GM12878 (cell line): ENCODE data around the gene TOMM6. TPM values are rescaled to one million over a fixed set of nuclear protein-coding genes. Genes with fewer than 3 reads are reported as not detected.

Experiments
- ATAC-seq: fragments of 200-7000 bp; cut with Tn5 transposase; 3 replicates; pipeline ENCODE4 v1.9.1; 2020; ENCODE audit warnings: mild to moderate bottlenecking, moderate library complexity
- BruUV-seq: library from RNA; stranded (reverse); fragments of 400-500 nt; replicated peaks from 2 replicates; lab custom pipeline; 2021; lab: Mats Ljungman, UMichigan
- CTCF ChIA-PET: fragments of 300-600 bp; sonication (Branson Sonifier 250); formaldehyde crosslinking; extraction: SDS; loops from one replicate; lab custom pipeline; 2021; ENCODE audit warnings: inconsistent platforms; lab: Yijun Ruan, JAX
- POLR2A ChIA-PET: fragments of 350-600 bp; formaldehyde crosslinking; extraction: SDS; loops from one replicate; lab custom pipeline; 2021; ENCODE audit warnings: inconsistent platforms; lab: Charles Lee
- RAD21 ChIA-PET: fragments of 300-600 bp; sonication (Branson Sonifier 250); formaldehyde crosslinking; loops from one replicate; lab custom pipeline; 2023; ENCODE audit warnings: antibody characterized with exemption; ENCODE audit not compliant: unreplicated experiment; lab: Charles Lee
- SMC1A ChIA-PET: fragments of 300-600 bp; sonication (Branson Sonifier 250); formaldehyde crosslinking; loops from one replicate; lab custom pipeline; 2023; ENCODE audit not compliant: unreplicated experiment, uncharacterized antibody; lab: Charles Lee
- DNase-seq: peaks from one replicate; pipeline ENCODE4 v3.0.0-alpha.2; 2011; ENCODE audit warnings: low read depth, low spot score
- FAIRE-seq: peaks from 3 replicates; lab custom pipeline; 2011; peaks lifted over from hg19 to GRCh38; lab: Jason Lieb, UNC
- H2AFZ ChIP-seq: 2 replicates; pipeline ENCODE4 v1.6.0; 2011; ENCODE audit warnings: low read depth, low read length, control low read depth; ENCODE audit not compliant: control insufficient read depth
- H3K27ac ChIP-seq: 2 replicates; pipeline ENCODE4 v1.5.1; 2011; ENCODE audit warnings: control low read depth; ENCODE audit not compliant: control insufficient read depth, insufficient read depth
- H3K27me3 ChIP-seq, 2 experiments: replicated peaks in 1 of 2; 2 replicates each; pipeline versions ENCODE4 v1.6.0 to v1.6.1; 2011; ENCODE audit warnings: low read length in 1 of 2; ENCODE audit not compliant: control insufficient read depth in 2 of 2, insufficient read depth in 2 of 2
- H3K36me3 ChIP-seq, 2 experiments: 2 replicates each; pipeline ENCODE4 v1.5.1; 2011; ENCODE audit warnings: low read length in 1 of 2; ENCODE audit not compliant: control insufficient read depth in 2 of 2, insufficient read depth in 2 of 2
- H3K4me1 ChIP-seq: 2 replicates; pipeline ENCODE4 v1.6.1; 2011; ENCODE audit warnings: mild to moderate bottlenecking, low read length, moderate library complexity, mixed read lengths; ENCODE audit not compliant: control insufficient read depth, insufficient read depth
- H3K4me2 ChIP-seq: 2 replicates; pipeline ENCODE4 v1.6.0; 2011; ENCODE audit warnings: control low read depth; ENCODE audit not compliant: control insufficient read depth, insufficient read depth
- H3K4me3 ChIP-seq: fragments of 200-600 bp; sonication (generic); 2 replicates; pipeline ENCODE4 v1.5.1; 2016
- H3K79me2 ChIP-seq: 2 replicates; pipeline ENCODE4 v1.6.0; 2011; ENCODE audit warnings: low read length; ENCODE audit not compliant: control insufficient read depth, insufficient read depth
- H3K9ac ChIP-seq: 2 replicates; pipeline ENCODE4 v1.8.0; 2011; ENCODE audit warnings: low read length, control low read depth, mixed read lengths; ENCODE audit not compliant: control insufficient read depth, insufficient read depth
- H3K9me3 ChIP-seq: replicated peaks from 3 replicates; pipeline ENCODE4 v1.5.1; 2011; ENCODE audit warnings: mild to moderate bottlenecking, low read length; ENCODE audit not compliant: control insufficient read depth, insufficient read depth
- H4K20me1 ChIP-seq: 2 replicates; pipeline ENCODE4 v1.6.0; 2011; ENCODE audit not compliant: control insufficient read depth, insufficient read depth
- ATF3 ChIP-seq: IDR thresholded peaks from 2 replicates; pipeline ENCODE4 v1.6.1; 2011; ENCODE audit warnings: low read depth, mild to moderate bottlenecking, low read length, moderate library complexity, borderline replicate concordance; ENCODE audit errors: extremely low read depth
- ATF7 ChIP-seq: fragments of 450-650 bp; IDR thresholded peaks from 2 replicates; pipeline ENCODE4 v1.6.1; 2016; ENCODE audit warnings: low read depth, mild to moderate bottlenecking
- BACH1 ChIP-seq: fragments of 450-650 bp; IDR thresholded peaks from 2 replicates; pipeline ENCODE4 v1.6.1; 2017; ENCODE audit warnings: mild to moderate bottlenecking, borderline replicate concordance
- BCL3 ChIP-seq: IDR thresholded peaks from 2 replicates; pipeline ENCODE4 v1.6.1; 2011; ENCODE audit warnings: borderline replicate concordance, low read depth, mild to moderate bottlenecking, moderate library complexity, low read length; ENCODE audit not compliant: insufficient read depth, poor library complexity, severe bottlenecking
- MTA3 ChIP-seq: IDR thresholded peaks from 2 replicates; pipeline ENCODE4 v1.6.1; 2012; ENCODE audit warnings: low read length, inconsistent platforms, borderline replicate concordance
- NR2C2 ChIP-seq: IDR thresholded peaks from 2 replicates; pipeline ENCODE4 v1.6.1; 2011; ENCODE audit warnings: borderline replicate concordance, low read depth; ENCODE audit not compliant: control insufficient read depth, insufficient read length
- RAD21 ChIP-seq: IDR thresholded peaks from 2 replicates; pipeline ENCODE4 v1.6.1; 2011; ENCODE audit warnings: mild to moderate bottlenecking, low read depth, low read length, moderate library complexity; ENCODE audit not compliant: insufficient read depth
- RELA ChIP-seq: fragments of 450-650 bp; IDR thresholded peaks from 2 replicates; pipeline ENCODE4 v1.8.0; 2014; ENCODE audit warnings: borderline replicate concordance; ENCODE audit not compliant: partially characterized antibody
- STAT3 ChIP-seq: IDR thresholded peaks from 2 replicates; pipeline ENCODE4 v1.6.1; 2011; ENCODE audit warnings: low read depth, low read length, improper control_type of control experiment
- TBL1XR1 ChIP-seq: IDR thresholded peaks from 2 replicates; pipeline ENCODE4 v1.6.1; 2012; ENCODE audit warnings: low read depth, low read length, improper control_type of control experiment
- WGBS: methylation state at CpG from one replicate; pipeline ENCODE4 v1.1.6; 2016; ENCODE audit warnings: low lambda C conversion rate; ENCODE audit not compliant: insufficient replicate concordance, insufficient coverage; ENCODE audit errors: missing lambda C conversion rate; 5-methylcytosine and 5-hydroxymethylcytosine counted together
- in situ Hi-C: fragments of 300-500 bp; cut with MboI; formaldehyde crosslinking; loops from 9 replicates; pipeline ENCODE4 v1.14.3; 2018; ENCODE audit warnings: mixed read lengths
- intact Hi-C: fragments of 100-400 bp; cut with micrococcal nuclease; formaldehyde crosslinking; loops from one replicate; pipeline ENCODE4 v1.14.2; 2022; ENCODE audit not compliant: unreplicated experiment
- polyA plus RNA-seq, 11 experiments: library from polyadenylated mRNA; depleted of rRNA in 4 of 11; unstranded in 6 of 11; stranded (reverse) in 5 of 11; fragments of >200 nt; fragmentation: Nextera tagmentation in 4 of 11; fragmentation: Illumina TruSeq in 1 of 11; extraction: Ambion mirVana in 4 of 11; extraction: Trizol in 1 of 11; gene quantifications; 1 replicate in 1 of 11; 2 replicates in 10 of 11; pipeline versions ENCODE4 v1.2.1 to v1.2.3, GENCODE V29; 2011 to 2016; ENCODE audit warnings: inconsistent platforms in 2 of 11, missing spikeins in 2 of 11, low read depth in 1 of 11
- total RNA-seq, 4 experiments: library from RNA; depleted of rRNA in 3 of 4; stranded (reverse); fragments of >200 nt in 3 of 4; fragmentation: Illumina TruSeq in 1 of 4; extraction: Trizol in 1 of 4; gene quantifications; 2 replicates each; pipeline versions ENCODE4 v1.2.1 to v1.2.3, GENCODE V29; 2013 to 2021
- TF ChIP-seq, protein P1 (sequence below): IDR thresholded peaks from 2 replicates; pipeline ENCODE4 v1.6.1; 2012; ENCODE audit warnings: improper control_type of control experiment, low read depth, low read length; ENCODE audit not compliant: insufficient replicate concordance

Gene TOMM6
- total and polyA plus RNA-seq, 10 of the 15 experiments (the other 5 are each of a cell fraction or from before 2014, with no cell fraction given) = 206 to 746 (median 448) TPM

GRCh38 chr6:41805830-41806774 is 18.6 kb downstream of the TOMM6 start (continued):
- TF ChIP-seq MTA3 (no peak), RELA (no peak), RAD21 (no peak), TBL1XR1 (no peak), STAT3 (no peak)

- FAIRE-seq = peak; percentile 23
- RAD21 ChIA-PET = no interaction called here
- no peak overlapping the region for H3K9ac ChIP-seq
- SMC1A ChIA-PET = no interaction called here
- no peaks in the 10 kb centered on the region for H3K79me2 ChIP-seq
- peak; percentile 57 for ATAC-seq
- no peak overlapping the region for H3K4me3 ChIP-seq
- 90% methylated on average over 3 of the region's 3 CpGs for WGBS
- H4K20me1 ChIP-seq = no peaks in the 10 kb centered on the region
- CTCF ChIA-PET = no interaction called here
- intact Hi-C loops (no loop called here), in situ Hi-C loops (no loop called here)
- POLR2A ChIA-PET = no interaction called here
- no peak overlapping the region for H2AFZ ChIP-seq
- H3K27ac ChIP-seq = no peak overlapping the region
- H3K4me2 ChIP-seq = no peak overlapping the region
- no peak for DNase-seq
- no peaks in the 10 kb centered on the region for H3K9me3 ChIP-seq
- BruUV-seq = no TSS peak
- H3K27me3 ChIP-seq = no peaks in the 10 kb centered on the region
- no peaks in the 10 kb centered on the region for H3K4me1 ChIP-seq
- H3K36me3 ChIP-seq = no peaks in the 10 kb centered on the region; a peak in 1 of 4 replicates
- TF ChIP-seq BACH1 = no peak
- TF ChIP-seq, protein P1, sequence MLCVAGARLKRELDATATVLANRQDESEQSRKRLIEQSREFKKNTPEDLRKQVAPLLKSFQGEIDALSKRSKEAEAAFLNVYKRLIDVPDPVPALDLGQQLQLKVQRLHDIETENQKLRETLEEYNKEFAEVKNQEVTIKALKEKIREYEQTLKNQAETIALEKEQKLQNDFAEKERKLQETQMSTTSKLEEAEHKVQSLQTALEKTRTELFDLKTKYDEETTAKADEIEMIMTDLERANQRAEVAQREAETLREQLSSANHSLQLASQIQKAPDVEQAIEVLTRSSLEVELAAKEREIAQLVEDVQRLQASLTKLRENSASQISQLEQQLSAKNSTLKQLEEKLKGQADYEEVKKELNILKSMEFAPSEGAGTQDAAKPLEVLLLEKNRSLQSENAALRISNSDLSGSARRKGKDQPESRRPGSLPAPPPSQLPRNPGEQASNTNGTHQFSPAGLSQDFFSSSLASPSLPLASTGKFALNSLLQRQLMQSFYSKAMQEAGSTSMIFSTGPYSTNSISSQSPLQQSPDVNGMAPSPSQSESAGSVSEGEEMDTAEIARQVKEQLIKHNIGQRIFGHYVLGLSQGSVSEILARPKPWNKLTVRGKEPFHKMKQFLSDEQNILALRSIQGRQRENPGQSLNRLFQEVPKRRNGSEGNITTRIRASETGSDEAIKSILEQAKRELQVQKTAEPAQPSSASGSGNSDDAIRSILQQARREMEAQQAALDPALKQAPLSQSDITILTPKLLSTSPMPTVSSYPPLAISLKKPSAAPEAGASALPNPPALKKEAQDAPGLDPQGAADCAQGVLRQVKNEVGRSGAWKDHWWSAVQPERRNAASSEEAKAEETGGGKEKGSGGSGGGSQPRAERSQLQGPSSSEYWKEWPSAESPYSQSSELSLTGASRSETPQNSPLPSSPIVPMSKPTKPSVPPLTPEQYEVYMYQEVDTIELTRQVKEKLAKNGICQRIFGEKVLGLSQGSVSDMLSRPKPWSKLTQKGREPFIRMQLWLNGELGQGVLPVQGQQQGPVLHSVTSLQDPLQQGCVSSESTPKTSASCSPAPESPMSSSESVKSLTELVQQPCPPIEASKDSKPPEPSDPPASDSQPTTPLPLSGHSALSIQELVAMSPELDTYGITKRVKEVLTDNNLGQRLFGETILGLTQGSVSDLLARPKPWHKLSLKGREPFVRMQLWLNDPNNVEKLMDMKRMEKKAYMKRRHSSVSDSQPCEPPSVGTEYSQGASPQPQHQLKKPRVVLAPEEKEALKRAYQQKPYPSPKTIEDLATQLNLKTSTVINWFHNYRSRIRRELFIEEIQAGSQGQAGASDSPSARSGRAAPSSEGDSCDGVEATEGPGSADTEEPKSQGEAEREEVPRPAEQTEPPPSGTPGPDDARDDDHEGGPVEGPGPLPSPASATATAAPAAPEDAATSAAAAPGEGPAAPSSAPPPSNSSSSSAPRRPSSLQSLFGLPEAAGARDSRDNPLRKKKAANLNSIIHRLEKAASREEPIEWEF = no peak
- TF ChIP-seq BCL3 = no peak
- TF ChIP-seq NR2C2 = no peak
- TF ChIP-seq ATF3 = no peak
- TF ChIP-seq ATF7 = no peak
These were observed 23.6 kb downstream of the TOMM6 start for GRCh38 chr6:41811095-41811494.
